Measurements from ENCODE around the gene DEDD. TPM values are rescaled to one million over a fixed set of nuclear protein-coding genes. Genes with fewer than 3 reads are reported as not detected.

Gene DEDD
- total RNA-seq, 2 experiments from 2014 or later: 29.7 to 34.0 TPM

GRCh38 chr1:161089251-161089924 is 43.1 kb downstream of the DEDD start, which contains the start of gene NECTIN4:
Gene NECTIN4, minus strand, starts transcription at chr1:161089558. Its CDS starts 262 bp downstream, at chr1:161089296.
- Mint-ChIP-seq H3K27ac (no peak within 1 kb of the TSS), H3K9me3 (no peaks in the 10 kb centered on the region), H3K27me3 (ENCODE audit: low read depth) (no peaks in the 10 kb centered on the region), H3K36me3 (ENCODE audit: low read depth) (no peaks in the 10 kb centered on the region), H3K4me3 (no peak within 1 kb of the TSS), H3K4me1 (ENCODE audit: low read depth) (peaks cover 37% of the 10 kb centered on the region)
- CTCF ChIA-PET: interaction anchor here (1.3 to 2.6 kb wide), 3 partner anchors 9 to 17 kb away, joined by 3 to 7 read pairs (median 3); partner anchors contain the start of gene KLHDC9
- no peak for DNase-seq
- intact Hi-C loops (cut with micrococcal nuclease): no loop called here

GRCh38 chr1:161088587-161089110 is 43.8 kb downstream of the DEDD start:
- Mint-ChIP-seq H3K27ac (no peak overlapping the region), H3K9me3 (no peaks in the 10 kb centered on the region), H3K4me1 (ENCODE audit: low read depth) (peaks cover 35% of the 10 kb centered on the region), H3K36me3 (ENCODE audit: low read depth) (no peaks in the 10 kb centered on the region), H3K27me3 (ENCODE audit: low read depth) (no peaks in the 10 kb centered on the region), H3K4me3 (no peak overlapping the region)
- CTCF ChIA-PET: interaction anchor here (0.7 to 2.6 kb wide), 4 partner anchors 10 to 77 kb away, joined by 3 to 7 read pairs (median 3); partner anchors contain the start of gene KLHDC9
- DNase-seq: no peak
- intact Hi-C loops (cut with micrococcal nuclease): no loop called here

GRCh38 chr1:161086457-161086856 is 46.0 kb downstream of the DEDD start:
- Mint-ChIP-seq H3K27ac (no peak overlapping the region), H3K36me3 (ENCODE audit: low read depth) (no peaks in the 10 kb centered on the region), H3K27me3 (ENCODE audit: low read depth) (no peaks in the 10 kb centered on the region), H3K9me3 (no peaks in the 10 kb centered on the region), H3K4me3 (no peak overlapping the region), H3K4me1 (ENCODE audit: low read depth) (peaks cover 15% of the 10 kb centered on the region)
- CTCF ChIA-PET: interaction anchor here (0.8 to 2.0 kb wide), 3 partner anchors 15 to 24 kb away, joined by 3 to 11 read pairs (median 4); no protein-coding TSS in a partner anchor
- DNase-seq: no peak
- intact Hi-C loops (cut with micrococcal nuclease): no loop called here

GRCh38 chr1:161085165-161085564 is 47.3 kb downstream of the DEDD start:
- no peaks in the 10 kb centered on the region for H3K36me3 Mint-ChIP-seq (ENCODE audit: low read depth)
- no peaks in the 10 kb centered on the region for H3K27me3 Mint-ChIP-seq (ENCODE audit: low read depth)
- H3K4me3 Mint-ChIP-seq: no peak overlapping the region
- H3K9me3 Mint-ChIP-seq: no peaks in the 10 kb centered on the region
- intact Hi-C loops (cut with micrococcal nuclease): no loop called here
- CTCF ChIA-PET: interaction anchor here (0.8 to 1.3 kb wide), 2 partner anchors 12 kb away, joined by 3 to 6 read pairs; partner anchors contain the start of gene KLHDC9
- H3K4me1 Mint-ChIP-seq (ENCODE audit: low read depth): peaks cover 7% of the 10 kb centered on the region
- no peak overlapping the region for H3K27ac Mint-ChIP-seq
- no peak for DNase-seq

GRCh38 chr1:161084597-161084988 is 47.9 kb downstream of the DEDD start:
- Mint-ChIP-seq H3K4me3 (no peak overlapping the region), H3K4me1 (ENCODE audit: low read depth) (peaks cover 6% of the 10 kb centered on the region), H3K27ac (no peak overlapping the region), H3K36me3 (ENCODE audit: low read depth) (no peaks in the 10 kb centered on the region), H3K9me3 (no peaks in the 10 kb centered on the region), H3K27me3 (ENCODE audit: low read depth) (no peaks in the 10 kb centered on the region)
- intact Hi-C loops (cut with micrococcal nuclease): no loop called here
- CTCF ChIA-PET: interaction anchor here (0.6 to 1.3 kb wide), 6 partner anchors 11 to 575 kb away, joined by 3 to 6 read pairs (median 4); partner anchors contain the start of gene KLHDC9
- no peak for DNase-seq

GRCh38 chr1:161083748-161084596 is 48.5 kb downstream of the DEDD start:
- no peak for DNase-seq
- Mint-ChIP-seq H3K4me1 (ENCODE audit: low read depth) (peaks cover 5% of the 10 kb centered on the region), H3K4me3 (no peak overlapping the region), H3K27me3 (ENCODE audit: low read depth) (no peaks in the 10 kb centered on the region), H3K9me3 (no peaks in the 10 kb centered on the region), H3K36me3 (ENCODE audit: low read depth) (no peaks in the 10 kb centered on the region), H3K27ac (no peak overlapping the region)
- intact Hi-C loops (cut with micrococcal nuclease): no loop called here
- CTCF ChIA-PET: interaction anchor here (0.6 to 1.2 kb wide), 4 partner anchors 13 to 574 kb away, joined by 3 to 6 read pairs (median 4); no protein-coding TSS in a partner anchor

GRCh38 chr1:161082996-161083747 is 49.3 kb downstream of the DEDD start:
- no peaks in the 10 kb centered on the region for H3K27me3 Mint-ChIP-seq (ENCODE audit: low read depth)
- H3K9me3 Mint-ChIP-seq: no peaks in the 10 kb centered on the region
- peaks cover 4% of the 10 kb centered on the region for H3K4me1 Mint-ChIP-seq (ENCODE audit: low read depth)
- CTCF ChIA-PET: interaction anchor here (1.2 kb wide), 1 partner anchor 14 kb away, joined by 6 read pairs; no protein-coding TSS in a partner anchor
- no peak for DNase-seq
- H3K36me3 Mint-ChIP-seq (ENCODE audit: low read depth): no peaks in the 10 kb centered on the region
- H3K27ac Mint-ChIP-seq: no peak overlapping the region
- H3K4me3 Mint-ChIP-seq: no peak overlapping the region
- intact Hi-C loops (cut with micrococcal nuclease): no loop called here

GRCh38 chr1:161082483-161082882 is 50.0 kb downstream of the DEDD start:
- no peak for DNase-seq
- CTCF ChIA-PET: no interaction called here
- Mint-ChIP-seq H3K36me3 (ENCODE audit: low read depth) (no peaks in the 10 kb centered on the region), H3K4me1 (ENCODE audit: low read depth) (peaks cover 4% of the 10 kb centered on the region), H3K27me3 (ENCODE audit: low read depth) (no peaks in the 10 kb centered on the region), H3K27ac (no peak overlapping the region), H3K9me3 (no peaks in the 10 kb centered on the region), H3K4me3 (no peak overlapping the region)
- intact Hi-C loops (cut with micrococcal nuclease): no loop called here

- CTCF ChIA-PET: interaction anchor here (0.9 kb wide), 1 partner anchor 313 kb away, joined by 4 read pairs; no protein-coding TSS in a partner anchor
- no peak for DNase-seq
- Mint-ChIP-seq H3K27ac (no peak overlapping the region), H3K4me3 (no peak overlapping the region), H3K36me3 (ENCODE audit: low read depth) (no peaks in the 10 kb centered on the region), H3K9me3 (no peaks in the 10 kb centered on the region), H3K4me1 (ENCODE audit: low read depth) (peaks cover 4% of the 10 kb centered on the region), H3K27me3 (ENCODE audit: low read depth) (no peaks in the 10 kb centered on the region)
- intact Hi-C loops (cut with micrococcal nuclease): no loop called here
These were observed 50.9 kb downstream of the DEDD start for GRCh38 chr1:161081519-161081918.

GRCh38 chr1:161080441-161081405 is 51.7 kb downstream of the DEDD start:
- Mint-ChIP-seq H3K4me3 (no peak overlapping the region), H3K9me3 (no peaks in the 10 kb centered on the region), H3K36me3 (ENCODE audit: low read depth) (no peaks in the 10 kb centered on the region), H3K27me3 (ENCODE audit: low read depth) (no peaks in the 10 kb centered on the region), H3K4me1 (ENCODE audit: low read depth) (peaks cover 4% of the 10 kb centered on the region), H3K27ac (no peak overlapping the region)
- CTCF ChIA-PET: interaction anchor here (0.9 kb wide), 1 partner anchor 312 kb away, joined by 4 read pairs; no protein-coding TSS in a partner anchor
- intact Hi-C loops (cut with micrococcal nuclease): no loop called here
- DNase-seq: no peak

All from activated naive CD4-positive, alpha-beta T cell treated with anti-CD3 and anti-CD28 coated beads for 36 hours (primary cell).